H1 (cell line): ENCODE measurements around the gene CYP4Z1. TPM values are rescaled to one million over a fixed set of nuclear protein-coding genes. Genes with fewer than 3 reads are reported as not detected.
"Not testable (repeated sequence)": the region's sequence is repeated elsewhere in the genome, so short reads cannot be mapped to it uniquely, and the experiment has no call there.

Experiments used
- CTCF ChIA-PET: fragments of 300-600 bp; sonication (Branson Sonifier 250); formaldehyde crosslinking; loops from one replicate; lab custom pipeline; 2021; ENCODE audit not compliant: partially characterized antibody; lab: Charles Lee
- POLR2A ChIA-PET: fragments of 300-600 bp; sonication (Branson Sonifier 250); formaldehyde crosslinking; loops from one replicate; lab custom pipeline; 2021; ENCODE audit warnings: inconsistent platforms; ENCODE audit not compliant: partially characterized antibody; lab: Charles Lee
- DNase-seq, 2 experiments: peaks; one replicate each; pipeline versions ENCODE4 v3.0.0 to v3.0.0-alpha.2; 2010 to 2022; ENCODE audit warnings: low spot score in 2 of 2, low read depth in 1 of 2, mixed read lengths in 1 of 2
- FAIRE-seq: peaks from 2 replicates; lab custom pipeline; 2011; peaks lifted over from hg19 to GRCh38; lab: Jason Lieb, UNC
- H2AFZ ChIP-seq: 2 replicates; pipeline ENCODE4 v1.8.1; 2012; ENCODE audit warnings: low read length, inconsistent platforms
- H2AK5ac ChIP-seq: 2 replicates; pipeline ENCODE4 v1.6.1; 2013; ENCODE audit warnings: low read depth, low read length
- H2BK120ac ChIP-seq: replicated peaks from 2 replicates; pipeline ENCODE3; 2013; ENCODE audit warnings: low read depth, low read length, inconsistent platforms
- H2BK12ac ChIP-seq: 2 replicates; pipeline ENCODE4 v1.6.1; 2013; ENCODE audit warnings: low read depth, low read length
- H2BK15ac ChIP-seq: 2 replicates; pipeline ENCODE4 v1.6.1; 2013; ENCODE audit warnings: low read length
- H2BK20ac ChIP-seq: 2 replicates; pipeline ENCODE4 v1.6.1; 2013; ENCODE audit warnings: low read length
- H2BK5ac ChIP-seq: 2 replicates; pipeline ENCODE4 v1.6.1; 2013; ENCODE audit warnings: low read depth, low read length
- H3K14ac ChIP-seq: 2 replicates; pipeline ENCODE4 v1.6.1; 2013; ENCODE audit warnings: inconsistent platforms; ENCODE audit not compliant: insufficient read length
- H3K18ac ChIP-seq: 2 replicates; pipeline ENCODE4 v1.6.1; 2013; ENCODE audit warnings: low read length; ENCODE audit errors: extremely low read depth
- H3K23ac ChIP-seq: 2 replicates; pipeline ENCODE4 v1.6.1; 2013; ENCODE audit warnings: inconsistent platforms; ENCODE audit not compliant: insufficient read length
- H3K23me2 ChIP-seq: 2 replicates; pipeline ENCODE4 v1.6.1; 2013; ENCODE audit warnings: low read depth, low read length
- H3K27ac ChIP-seq: 2 replicates; pipeline ENCODE4 v1.6.1; 2011; ENCODE audit warnings: low read depth, low read length, inconsistent platforms
- H3K27me3 ChIP-seq, 4 experiments: replicated peaks in 1 of 4; 1 replicate in 1 of 4; 2 replicates in 3 of 4; pipeline versions ENCODE4 v1.6.1 to v1.8.1; 2011 to 2013; ENCODE audit warnings: low read length in 3 of 4, mild to moderate bottlenecking in 3 of 4, inconsistent platforms in 2 of 4, mixed read lengths in 2 of 4, moderate library complexity in 1 of 4; ENCODE audit not compliant: control insufficient read depth in 3 of 4, insufficient read depth in 3 of 4; ENCODE audit errors: extremely low read depth in 1 of 4
- H3K36me3 ChIP-seq, 4 experiments: 2 replicates each; pipeline versions ENCODE4 v1.6.1 to v1.8.1; 2011 to 2013; ENCODE audit warnings: mild to moderate bottlenecking in 4 of 4, low read length in 3 of 4, moderate library complexity in 2 of 4, control low read depth in 1 of 4, inconsistent platforms in 1 of 4; ENCODE audit not compliant: insufficient read depth in 4 of 4, control insufficient read depth in 2 of 4
- H3K4ac ChIP-seq: replicated peaks from 2 replicates; pipeline ENCODE3; 2013; ENCODE audit warnings: low read length, low read depth, mixed read lengths, inconsistent platforms; ENCODE audit not compliant: insufficient read length
- H3K4me1 ChIP-seq, 4 experiments: replicated peaks in 1 of 4; 1 replicate in 1 of 4; 2 replicates in 3 of 4; pipeline versions ENCODE4 v1.6.1 to v1.8.1; 2011 to 2013; ENCODE audit warnings: low read length in 3 of 4, inconsistent platforms in 2 of 4, mixed read lengths in 1 of 4; ENCODE audit not compliant: insufficient read depth in 4 of 4, control insufficient read depth in 3 of 4
- H3K4me2 ChIP-seq, 2 experiments: 2 replicates each; pipeline versions ENCODE4 v1.6.1 to v1.8.1; 2011 to 2013; ENCODE audit warnings: low read depth in 2 of 2, low read length in 2 of 2, control low read depth in 1 of 2, inconsistent platforms in 1 of 2, mild to moderate bottlenecking in 1 of 2; ENCODE audit not compliant: insufficient read depth in 1 of 2
- H3K4me3 ChIP-seq, 4 experiments: fragments of 200-600, 300-600 bp in 1 of 4; sonication (generic), shearing (Covaris generic), sonication (Bioruptor Twin) in 1 of 4; 2 replicates each; pipeline versions ENCODE4 v1.5.1 to v1.8.1; 2011 to 2016; ENCODE audit warnings: low read length in 4 of 4, low read depth in 3 of 4, control low read depth in 2 of 4, inconsistent platforms in 2 of 4, mild to moderate bottlenecking in 2 of 4, mixed read lengths in 1 of 4, moderate library complexity in 1 of 4; ENCODE audit not compliant: insufficient read depth in 2 of 4; ENCODE audit errors: extremely low read depth in 1 of 4
- H3K56ac ChIP-seq: replicated peaks from 2 replicates; pipeline ENCODE3; 2013; ENCODE audit warnings: low read depth, mild to moderate bottlenecking, mixed read lengths, low read length, inconsistent platforms; ENCODE audit not compliant: insufficient read length
- H3K79me1 ChIP-seq: 2 replicates; pipeline ENCODE4 v1.6.1; 2013; ENCODE audit warnings: low read depth, low read length, control low read depth
- H3K79me2 ChIP-seq, 2 experiments: 2 replicates each; pipeline versions ENCODE4 v1.6.1 to v1.8.1; 2012 to 2013; ENCODE audit warnings: low read length in 2 of 2, mild to moderate bottlenecking in 2 of 2, inconsistent platforms in 1 of 2; ENCODE audit not compliant: insufficient read depth in 2 of 2, control insufficient read depth in 1 of 2
- H3K9ac ChIP-seq, 4 experiments: replicated peaks in 1 of 4; 1 replicate in 1 of 4; 2 replicates in 3 of 4; pipeline versions ENCODE4 v1.6.1 to v1.8.1; 2011 to 2013; ENCODE audit warnings: low read depth in 3 of 4, low read length in 3 of 4, control low read depth in 2 of 4, mild to moderate bottlenecking in 2 of 4, moderate library complexity in 2 of 4, inconsistent platforms in 1 of 4; ENCODE audit errors: extremely low read depth in 1 of 4
- H3K9me3 ChIP-seq, 2 experiments: 2 replicates each; pipeline versions ENCODE4 v1.6.1 to v1.8.1; 2012 to 2013; ENCODE audit warnings: mild to moderate bottlenecking in 2 of 2, moderate library complexity in 2 of 2, control low read depth in 1 of 2, inconsistent platforms in 1 of 2, low read depth in 1 of 2, low read length in 1 of 2, mixed read lengths in 1 of 2; ENCODE audit not compliant: insufficient read depth in 2 of 2
- H4K20me1 ChIP-seq, 2 experiments: replicated peaks in 1 of 2; 2 replicates each; pipeline versions ENCODE3 to v1.8.1; 2011 to 2013; ENCODE audit warnings: inconsistent platforms in 2 of 2, low read length in 2 of 2, mild to moderate bottlenecking in 1 of 2; ENCODE audit not compliant: insufficient read depth in 2 of 2, control insufficient read depth in 1 of 2
- H4K5ac ChIP-seq: 2 replicates; pipeline ENCODE4 v1.6.1; 2013; ENCODE audit warnings: low read length, low read depth, mixed read lengths, inconsistent platforms; ENCODE audit not compliant: insufficient read length
- H4K8ac ChIP-seq: 2 replicates; pipeline ENCODE4 v1.8.0; 2013; ENCODE audit warnings: mild to moderate bottlenecking, moderate library complexity, low read length, inconsistent platforms; ENCODE audit not compliant: insufficient read depth; ENCODE audit errors: extremely low read depth
- H4K91ac ChIP-seq: replicated peaks from 2 replicates; pipeline ENCODE3; 2013; ENCODE audit warnings: low read length, mixed read lengths, inconsistent platforms; ENCODE audit not compliant: insufficient read length
- KDM1A ChIP-seq: fragments of 200-600, 300-600 bp; sonication (generic); IDR thresholded peaks from 2 replicates; pipeline ENCODE4 v1.7.1; 2016; ENCODE audit warnings: mild to moderate bottlenecking, low read length, borderline replicate concordance
- WGBS, 2 experiments: shearing (Covaris generic) in 1 of 2; methylation state at CpG; one replicate each; pipeline versions ENCODE4 v1.1.6 to v1.1.7; 2013 to 2015; ENCODE audit warnings: low lambda C conversion rate in 2 of 2, mixed read lengths in 2 of 2, inconsistent platforms in 1 of 2, low coverage in 1 of 2, missing lambda C conversion rate in 1 of 2; ENCODE audit not compliant: insufficient replicate concordance in 2 of 2, insufficient coverage in 1 of 2, insufficient read length in 1 of 2; ENCODE audit errors: extremely low coverage in 1 of 2, missing lambda C conversion rate in 1 of 2; 5-methylcytosine and 5-hydroxymethylcytosine counted together
- polyA plus RNA-seq, 7 experiments: library from polyadenylated mRNA; depleted of rRNA in 3 of 7; stranded (reverse) in 5 of 7; unstranded in 2 of 7; fragments of >200 nt in 5 of 7; fragments of 200-250 nt in 2 of 7; gene quantifications; 1 replicate in 5 of 7; 2 replicates in 1 of 7; 4 replicates in 1 of 7; pipeline versions ENCODE4 v1.2.1 to v1.2.3, GENCODE V29; 2011 to 2013; ENCODE audit warnings: missing spikeins in 2 of 7, mixed read lengths in 2 of 7
- total RNA-seq: library from RNA; stranded (reverse); fragmentation: NEBNext Ultra II Directional; extraction: Animal tissue kit (Norgen Biotek cat#: 25700); gene quantifications from 2 replicates; pipeline ENCODE4 v1.2.1, GENCODE V29; 2021

The CYP4Z1 gene
- total and polyA plus RNA-seq, 2 of the 8 experiments (the other 6 are each of a cell fraction or from before 2014, with no cell fraction given): not detected

DNA sequence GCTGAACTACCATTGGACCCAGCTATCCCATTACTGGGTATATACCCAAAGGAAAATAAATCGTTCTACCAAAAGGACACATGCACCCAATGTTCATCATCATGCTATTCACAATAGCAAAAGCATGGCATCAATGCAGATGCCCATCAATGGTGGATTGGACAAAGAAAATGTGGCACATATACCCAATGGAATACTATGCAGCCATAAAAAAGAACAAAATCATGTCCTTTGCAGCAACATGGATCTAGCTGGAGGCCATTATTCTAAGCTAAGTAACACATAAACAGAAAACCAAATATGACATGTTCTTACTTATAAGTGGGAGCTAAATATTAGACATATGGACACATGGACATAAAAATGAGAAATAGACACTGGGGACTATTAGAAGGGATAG is 54.0 kb downstream of the CYP4Z1 start:
- not testable (repeated sequence) for H3K79me2 ChIP-seq, H3K36me3 ChIP-seq, H4K5ac ChIP-seq, H2BK5ac ChIP-seq, H3K27me3 ChIP-seq, H2BK15ac ChIP-seq, H3K14ac ChIP-seq, H3K18ac ChIP-seq, H3K9me3 ChIP-seq, DNase-seq, H3K79me1 ChIP-seq, H3K23ac ChIP-seq, H3K4me1 ChIP-seq, H4K8ac ChIP-seq, H2BK20ac ChIP-seq, H3K27ac ChIP-seq, H4K20me1 ChIP-seq, H2AK5ac ChIP-seq, H3K9ac ChIP-seq
- POLR2A ChIA-PET: interaction anchor here (1.4 kb wide), 1 partner anchor 13 kb away, joined by 3 read pairs; no protein-coding TSS in a partner anchor
- TF ChIP-seq KDM1A: 0 out of 2 replicates have a peak, but pooled peaks have one; percentile 48
- TF ChIP-seq, all 59 proteins: peak for 1; not testable (repeated sequence) for 58
- 73% methylated on average over 1 of the region's 1 CpG; no CpG with 5 or more reads in 1 of the 2 experiments for WGBS, 2 experiments
- H3K23me2 ChIP-seq, H3K4me2 ChIP-seq, H3K4me3 ChIP-seq, H2BK12ac ChIP-seq, H3K4ac ChIP-seq, H2BK120ac ChIP-seq, H4K91ac ChIP-seq, FAIRE-seq, H3K56ac ChIP-seq, CTCF ChIA-PET, H2AFZ ChIP-seq: not testable (repeated sequence)

DNA sequence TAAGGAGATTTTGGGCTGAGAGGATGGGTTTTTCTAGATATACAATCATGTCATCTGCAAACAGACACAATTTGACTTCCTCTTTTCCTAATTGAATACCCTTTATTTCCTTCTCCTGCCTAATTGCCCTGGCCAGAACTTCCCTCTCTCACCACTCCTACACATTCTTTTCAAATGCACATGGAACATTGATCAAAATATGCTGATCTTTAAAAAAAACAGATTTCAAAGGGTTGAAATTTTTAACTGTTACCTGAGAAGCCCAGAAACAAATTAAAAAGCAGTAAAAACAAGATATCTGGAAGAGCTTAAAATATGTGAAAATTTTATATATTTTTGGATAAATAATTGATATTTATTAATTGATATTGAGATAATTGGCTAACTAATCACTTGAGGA is 57.8 kb downstream of the CYP4Z1 start:
- POLR2A ChIA-PET: not testable (repeated sequence)

More for the DNA sequence above, 57.8 kb downstream of the CYP4Z1 start:
- not testable (repeated sequence) for H3K4me2 ChIP-seq, H4K20me1 ChIP-seq, H3K9me3 ChIP-seq, H2BK15ac ChIP-seq, H3K23ac ChIP-seq, H2BK5ac ChIP-seq, H2AFZ ChIP-seq, H3K56ac ChIP-seq, H3K4ac ChIP-seq, H3K36me3 ChIP-seq, FAIRE-seq, H3K4me1 ChIP-seq, H3K27ac ChIP-seq, H3K14ac ChIP-seq, H3K27me3 ChIP-seq, H3K18ac ChIP-seq, H2BK20ac ChIP-seq, H4K8ac ChIP-seq, H2BK120ac ChIP-seq, H2BK12ac ChIP-seq, H4K91ac ChIP-seq, H3K79me2 ChIP-seq, H2AK5ac ChIP-seq, H4K5ac ChIP-seq, DNase-seq, H3K4me3 ChIP-seq, H3K9ac ChIP-seq, H3K79me1 ChIP-seq, H3K23me2 ChIP-seq
- CTCF ChIA-PET: interaction anchor here (0.6 to 0.7 kb wide), 2 partner anchors 8 to 36 kb away, joined by 3 read pairs; no protein-coding TSS in a partner anchor
